PC-3 (cell line): ENCODE data around the gene APBA2.

Experiments used
- CTCF ChIP-seq: fragments of 300-600 bp; sonication (generic); conservative IDR thresholded peaks from 2 replicates; pipeline ENCODE4 v1.5.1; 2017; ENCODE audit warnings: antibody characterized with exemption, low read depth, mild to moderate bottlenecking, low read length
- EZH2 ChIP-seq: fragments of 300-600 bp; sonication (generic); IDR thresholded peaks from one replicate; pipeline ENCODE4 v1.6.1; 2017; ENCODE audit warnings: antibody characterized with exemption, mild to moderate bottlenecking, low read length; ENCODE audit not compliant: unreplicated experiment

GRCh38 chr15:29106116-29106515 lies 220.3 kb downstream of the APBA2 start:
- TF ChIP-seq CTCF, result no peak
- TF ChIP-seq EZH2, result no peak
